ENCODE results near the gene GATAD2B.

GRCh38 chr1:153957744-153958110 is 35.0 kb upstream of the GATAD2B start:
- TF ChIP-seq YY2 (tag by site-specific recombination; IDR thresholded peaks at IDR 0.05) (no peak), CTCF (tag by site-specific recombination; IDR thresholded peaks at IDR 0.05) (no peak)
